Forelimb muscle (tissue), 1 donor: ENCODE measurements around the gene FHIP1A. TPM values are rescaled to one million over a fixed set of nuclear protein-coding genes. Genes with fewer than 3 reads are reported as not detected.

Experiments
- DNase-seq: peaks from one replicate; pipeline ENCODE4 v3.0.0-alpha.2; 2013; ENCODE audit warnings: low read depth
- polyA plus RNA-seq: library from polyadenylated mRNA; unstranded; fragments of 120-200 nt; gene quantifications from one replicate; pipeline ENCODE4 v1.2.1, GENCODE V29; 2013; ENCODE audit not compliant: insufficient read length

FHIP1A gene
- polyA plus RNA-seq, 1 donor, result 9.3 TPM

GRCh38 chr4:151455212-151455611 lies 46.2 kb downstream of the FHIP1A start:
- no peak for DNase-seq

DNA sequence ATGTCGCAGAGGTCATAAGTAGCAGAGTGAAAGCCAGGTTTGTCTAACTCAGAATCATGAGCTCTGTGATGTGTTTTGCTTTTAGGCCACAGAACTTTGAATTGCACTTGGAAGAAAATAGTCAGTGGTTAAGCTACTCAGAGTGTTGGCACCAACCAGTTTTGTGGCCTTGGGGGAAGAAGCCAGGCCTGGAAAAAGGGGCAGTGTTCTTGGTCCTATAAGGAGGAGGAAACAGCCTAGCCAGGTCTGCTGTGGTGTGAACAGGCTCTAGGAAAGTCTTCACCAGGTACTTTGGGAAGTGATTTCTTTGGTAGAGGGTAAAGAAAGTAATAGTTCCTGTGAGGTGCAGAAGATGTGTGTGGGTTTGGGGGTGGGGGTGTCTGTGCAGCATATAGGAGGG lies 49.2 kb downstream of the FHIP1A start:
- no peak for DNase-seq

Other genes with a start within 250 kb of the FHIP1A start
- gene PRSS48, start 132.0 kb upstream of the FHIP1A start, polyA plus RNA-seq, result not detected
- gene SH3D19, start 83.6 kb upstream of the FHIP1A start, polyA plus RNA-seq, result 27.9 TPM